A673 (cell line): Measurements from ENCODE around the gene C8A.

Experiments
- CTCF ChIP-seq: fragments of 300-800, 200-600 bp; sonication (generic); conservative IDR thresholded peaks from 2 replicates; pipeline ENCODE4 v1.5.1; 2017; ENCODE audit warnings: low read depth, mild to moderate bottlenecking, antibody characterized with exemption, low read length, moderate library complexity, mixed read lengths
- EZH2 ChIP-seq: fragments of 200-600 bp; sonication (generic); IDR thresholded peaks from 2 replicates; pipeline ENCODE4 v1.6.1; 2017; ENCODE audit warnings: borderline replicate concordance, low read depth, mild to moderate bottlenecking, mixed read lengths, antibody characterized with exemption, low read length; ENCODE audit not compliant: poor library complexity, severe bottlenecking

GRCh38 chr1:56908619-56909221 is 54.1 kb downstream of the C8A start:
- TF ChIP-seq CTCF (no peak), EZH2 (no peak)
